Rectal smooth muscle tissue (tissue), 1 donor: ENCODE results near the gene RBBP5.

Experiments used
- H3K27ac ChIP-seq: one replicate; pipeline ENCODE4 v1.7.0; 2013; ENCODE audit warnings: low read depth, low read length, inconsistent platforms
- H3K27me3 ChIP-seq: one replicate; pipeline ENCODE4 v1.7.0; 2013; ENCODE audit warnings: low read length; ENCODE audit not compliant: control insufficient read depth, insufficient read depth
- H3K36me3 ChIP-seq: one replicate; pipeline ENCODE4 v1.7.0; 2013; ENCODE audit warnings: low read length; ENCODE audit not compliant: control insufficient read depth, insufficient read depth
- H3K4me1 ChIP-seq: one replicate; pipeline ENCODE4 v1.7.0; 2013; ENCODE audit warnings: low read length; ENCODE audit not compliant: control insufficient read depth, insufficient read depth
- H3K4me3 ChIP-seq: one replicate; pipeline ENCODE4 v1.7.0; 2013; ENCODE audit warnings: low read length
- H3K9ac ChIP-seq: one replicate; pipeline ENCODE4 v1.7.0; 2013; ENCODE audit warnings: low read length

RBBP5 gene

GRCh38 chr1:205069371-205070125 is 52.2 kb downstream of the RBBP5 start:
- H3K4me1 ChIP-seq, result peaks cover 3% of the 10 kb centered on the region
- no peak overlapping the region for H3K9ac ChIP-seq
- no peaks in the 10 kb centered on the region for H3K36me3 ChIP-seq
- no peaks in the 10 kb centered on the region for H3K27me3 ChIP-seq
- H3K4me3 ChIP-seq, result no peak overlapping the region
- no peak overlapping the region for H3K27ac ChIP-seq

- peaks cover 3% of the 10 kb centered on the region for H3K4me1 ChIP-seq
- no peak overlapping the region for H3K9ac ChIP-seq
- H3K36me3 ChIP-seq, result no peaks in the 10 kb centered on the region
- H3K27me3 ChIP-seq, result no peaks in the 10 kb centered on the region
- H3K27ac ChIP-seq, result no peak overlapping the region
- H3K4me3 ChIP-seq, result no peak overlapping the region
Observed at GRCh38 chr1:205068457-205069040, 53.2 kb downstream of the RBBP5 start.

- H3K27ac ChIP-seq, result no peak overlapping the region
- H3K9ac ChIP-seq, result no peak overlapping the region
- H3K36me3 ChIP-seq, result no peaks in the 10 kb centered on the region
- no peak overlapping the region for H3K4me3 ChIP-seq
- no peaks in the 10 kb centered on the region for H3K27me3 ChIP-seq
- H3K4me1 ChIP-seq, result peaks cover 3% of the 10 kb centered on the region
Observed at GRCh38 chr1:205068001-205068400, 53.8 kb downstream of the RBBP5 start.

GRCh38 chr1:205067031-205067430 is 54.7 kb downstream of the RBBP5 start:
- Histone ChIP-seq H3K4me1 (peaks cover 3% of the 10 kb centered on the region), H3K36me3 (no peaks in the 10 kb centered on the region), H3K4me3 (no peak overlapping the region), H3K9ac (no peak overlapping the region), H3K27me3 (no peaks in the 10 kb centered on the region), H3K27ac (no peak overlapping the region)

GRCh38 chr1:205066141-205066818 is 55.5 kb downstream of the RBBP5 start:
- Histone ChIP-seq H3K36me3 (no peaks in the 10 kb centered on the region), H3K4me3 (no peak overlapping the region), H3K27me3 (no peaks in the 10 kb centered on the region), H3K27ac (no peak overlapping the region), H3K9ac (no peak overlapping the region), H3K4me1 (peaks cover 3% of the 10 kb centered on the region)

- H3K4me3 ChIP-seq, result no peak overlapping the region
- H3K27ac ChIP-seq, result no peak overlapping the region
- no peak overlapping the region for H3K9ac ChIP-seq
- H3K36me3 ChIP-seq, result no peaks in the 10 kb centered on the region
- H3K4me1 ChIP-seq, result peaks cover 3% of the 10 kb centered on the region
- no peaks in the 10 kb centered on the region for H3K27me3 ChIP-seq
Observed at GRCh38 chr1:205065666-205066065, 56.1 kb downstream of the RBBP5 start.

GRCh38 chr1:205064741-205065316 is 56.9 kb downstream of the RBBP5 start:
- peaks cover 3% of the 10 kb centered on the region for H3K4me1 ChIP-seq
- no peak overlapping the region for H3K27ac ChIP-seq
- H3K4me3 ChIP-seq, result no peak overlapping the region
- no peaks in the 10 kb centered on the region for H3K36me3 ChIP-seq
- no peak overlapping the region for H3K9ac ChIP-seq
- H3K27me3 ChIP-seq, result no peaks in the 10 kb centered on the region

GRCh38 chr1:205064301-205064700 is 57.5 kb downstream of the RBBP5 start:
- Histone ChIP-seq H3K27me3 (no peaks in the 10 kb centered on the region), H3K9ac (no peak overlapping the region), H3K36me3 (no peaks in the 10 kb centered on the region), H3K4me1 (peaks cover 3% of the 10 kb centered on the region), H3K27ac (no peak overlapping the region), H3K4me3 (no peak overlapping the region)

GRCh38 chr1:205062895-205063294 is 58.9 kb downstream of the RBBP5 start:
- Histone ChIP-seq H3K36me3 (no peaks in the 10 kb centered on the region), H3K9ac (no peak overlapping the region), H3K27me3 (no peaks in the 10 kb centered on the region), H3K4me1 (no peaks in the 10 kb centered on the region), H3K27ac (no peak overlapping the region), H3K4me3 (no peak overlapping the region)

- Histone ChIP-seq H3K4me3 (no peak overlapping the region), H3K27ac (no peak overlapping the region), H3K4me1 (no peaks in the 10 kb centered on the region), H3K9ac (no peak overlapping the region), H3K27me3 (no peaks in the 10 kb centered on the region), H3K36me3 (no peaks in the 10 kb centered on the region)
Observed at GRCh38 chr1:205062319-205062718, 59.5 kb downstream of the RBBP5 start.

GRCh38 chr1:205061665-205062069 is 60.1 kb downstream of the RBBP5 start:
- Histone ChIP-seq H3K36me3 (no peaks in the 10 kb centered on the region), H3K9ac (no peak overlapping the region), H3K27ac (no peak overlapping the region)

GRCh38 chr1:205061227-205061626 is 60.6 kb downstream of the RBBP5 start:
- no peak overlapping the region for H3K9ac ChIP-seq
- H3K36me3 ChIP-seq, result no peaks in the 10 kb centered on the region
- H3K27ac ChIP-seq, result no peak overlapping the region
- no peaks in the 10 kb centered on the region for H3K27me3 ChIP-seq
- no peak overlapping the region for H3K4me3 ChIP-seq
- H3K4me1 ChIP-seq, result no peaks in the 10 kb centered on the region

More at GRCh38 chr1:205061665-205062069, 60.1 kb downstream of the RBBP5 start:
- H3K4me3 ChIP-seq, result no peak overlapping the region
- H3K4me1 ChIP-seq, result no peaks in the 10 kb centered on the region
- H3K27me3 ChIP-seq, result no peaks in the 10 kb centered on the region
